LNCaP clone FGC (cell line): ENCODE measurements around the gene CMSS1.
A peak's percentile ranks its signal among the peaks of the same experiment; 100 is the strongest.

Experiments used
- DNase-seq: peaks from one replicate; pipeline ENCODE4 v3.0.0-alpha.2; 2011; ENCODE audit warnings: low read depth
- H3K4me3 ChIP-seq: 2 replicates; pipeline ENCODE4 v1.5.1; 2011; ENCODE audit warnings: mild to moderate bottlenecking, low read depth, low read length, control low read depth
- CTCF ChIP-seq: IDR thresholded peaks from 2 replicates; pipeline ENCODE4 v1.5.1; 2012; ENCODE audit warnings: mild to moderate bottlenecking; ENCODE audit not compliant: control insufficient read depth, insufficient read depth; ENCODE audit errors: extremely low read depth

The CMSS1 gene

GRCh38 chr3:100020876-100021644 lies 203.4 kb downstream of the CMSS1 start:
- TF ChIP-seq CTCF: no peak
- DNase-seq: no peak
- H3K4me3 ChIP-seq: no peak overlapping the region

DNA sequence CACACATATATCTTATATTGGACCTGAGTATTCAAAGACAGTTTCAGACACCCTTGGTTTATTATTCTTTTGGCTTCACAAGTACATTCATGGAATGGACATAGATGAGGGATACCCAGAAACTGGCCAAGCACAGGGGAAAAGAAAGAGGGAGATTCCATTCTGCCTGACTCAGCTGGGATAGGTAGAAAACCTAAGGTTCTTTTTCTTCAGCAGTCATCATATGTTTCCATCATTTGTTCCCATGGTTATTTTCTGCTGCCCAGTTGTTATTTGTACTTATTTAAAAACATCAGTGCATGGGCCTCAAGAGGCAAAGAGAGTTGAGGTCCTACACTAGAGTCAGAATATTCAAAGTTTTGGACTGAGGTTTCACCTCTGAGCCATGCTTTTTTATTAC lies 204.8 kb downstream of the CMSS1 start:
- DNase-seq: no peak
- no peak for TF ChIP-seq CTCF
- no peak overlapping the region for H3K4me3 ChIP-seq

- H3K4me3 ChIP-seq: no peak overlapping the region
- peak; percentile 63 for DNase-seq
- TF ChIP-seq CTCF: no peak
Observed at GRCh38 chr3:100023150-100023549, 205.5 kb downstream of the CMSS1 start.

DNA sequence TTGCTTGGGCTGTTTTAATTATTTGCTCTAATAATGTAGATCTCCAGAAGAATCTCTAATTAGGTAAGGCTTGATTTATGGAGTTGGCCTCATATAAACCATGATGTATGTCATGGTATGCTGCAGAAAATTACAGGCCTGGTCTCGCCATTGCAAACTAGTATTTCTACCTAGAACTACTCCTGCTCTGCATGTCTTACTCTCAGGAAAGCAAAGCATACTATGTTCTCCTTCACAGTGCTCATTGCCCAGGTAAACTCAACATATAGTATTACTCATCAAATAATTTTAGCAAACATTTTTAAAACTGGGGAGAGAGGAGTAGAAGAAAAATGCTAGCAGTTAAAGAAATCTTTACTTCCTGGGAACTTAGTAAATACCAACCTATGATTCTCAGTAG lies 205.9 kb downstream of the CMSS1 start:
- DNase-seq: no peak
- TF ChIP-seq CTCF: no peak
- H3K4me3 ChIP-seq: no peak overlapping the region

DNA sequence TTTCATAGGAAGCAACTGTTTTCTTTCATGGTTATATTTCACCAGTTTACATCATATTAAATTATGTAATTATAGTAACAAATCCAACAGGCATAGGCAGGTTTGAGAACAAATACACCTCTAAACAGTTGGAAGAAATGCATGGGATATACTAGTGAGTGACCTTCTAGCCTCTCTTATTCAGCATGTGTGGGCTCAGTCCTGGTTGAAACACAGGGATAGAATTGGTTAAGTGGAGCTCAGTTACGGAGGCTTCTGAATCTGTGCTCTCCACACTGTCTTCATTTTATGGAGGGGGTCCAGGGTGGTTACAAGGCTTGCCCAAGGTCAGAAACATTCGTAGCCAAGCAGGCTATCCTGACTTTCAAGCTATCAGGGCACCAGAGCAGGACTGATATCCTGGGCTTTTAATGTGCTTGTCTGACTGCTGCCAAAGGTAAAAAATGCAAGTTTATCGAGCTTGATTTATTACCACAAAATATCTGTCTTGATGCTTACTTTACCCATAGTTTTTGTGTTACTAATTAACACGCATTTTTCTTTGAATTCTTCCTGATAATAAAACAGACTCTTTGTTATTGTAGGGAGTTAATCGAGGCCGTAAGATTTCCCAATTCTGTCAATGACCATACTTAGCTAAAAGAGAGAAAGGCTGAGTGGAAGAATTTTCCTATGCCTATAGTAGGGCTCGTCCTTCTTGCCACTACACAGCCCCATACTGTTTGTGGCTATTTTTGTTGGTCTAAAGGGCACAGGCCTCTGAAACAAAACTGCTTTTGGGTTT lies 207.1 kb downstream of the CMSS1 start:
- no peak overlapping the region for H3K4me3 ChIP-seq
- TF ChIP-seq CTCF: no peak
- DNase-seq: no peak

DNA sequence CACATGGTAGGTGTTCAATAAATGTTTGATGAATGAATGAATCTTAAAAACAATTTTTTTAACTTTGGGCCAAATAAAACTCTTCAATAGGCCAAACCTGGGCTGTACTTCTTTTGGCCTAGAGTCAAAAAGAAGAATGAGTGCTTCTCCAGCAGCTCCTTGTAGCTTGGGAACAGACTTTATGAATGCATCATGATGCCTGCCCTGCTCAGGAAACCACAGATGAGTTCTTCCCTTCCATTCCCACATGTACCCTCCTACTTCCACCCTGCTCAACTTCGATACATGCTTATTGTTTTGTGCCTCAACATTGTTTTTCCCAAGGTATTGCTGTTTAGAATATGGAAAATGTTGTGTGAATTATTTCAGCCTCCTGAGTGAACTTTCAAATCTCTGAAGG lies 209.7 kb downstream of the CMSS1 start:
- no peak for TF ChIP-seq CTCF

More for the DNA sequence above, 209.7 kb downstream of the CMSS1 start:
- no peak overlapping the region for H3K4me3 ChIP-seq
- DNase-seq: no peak
